ENCODE data around the gene ZCCHC24. TPM values are rescaled to one million over a fixed set of nuclear protein-coding genes. Genes with fewer than 3 reads are reported as not detected.

ZCCHC24 gene
- total RNA-seq (1 to 10 TPM; 1.7 to 1.9 TPM), polyA plus RNA-seq (under 1 TPM; 0.30 to 0.79 TPM)

- Mint-ChIP-seq H3K36me3 (peaks cover 0 to 2% of the 10 kb centered on the region in 2 donors), H3K27ac (peak within 1 kb of the TSS; percentile 85 to 98 (median 91)), H3K9me3 (peaks cover 0 to 2% (median 0%) of the 10 kb centered on the region in 8 donors), H3K4me1 (peaks cover 17 to 34% (median 23%) of the 10 kb centered on the region in 4 donors), H3K27me3 (no peaks in the 10 kb centered on the region), H3K4me3 (peak within 1 kb of the TSS; percentile 87 to 98 (median 90))
- Histone ChIP-seq H3K4me1 (ENCODE audit: insufficient read depth, low read length) (peaks cover 21% of the 10 kb centered on the region), H3K9me3 (ENCODE audit: control insufficient read depth in 1 of 2, low read length in 2 of 2) (no peaks in the 10 kb centered on the region), H3K27ac (ENCODE audit: low read depth, low read length) (peak within 1 kb of the TSS; percentile 57), H3K27me3 (ENCODE audit: insufficient read depth, low read length) (no peaks in the 10 kb centered on the region), H3K36me3 (ENCODE audit: insufficient read depth, low read length) (no peaks in the 10 kb centered on the region), H3K4me3 (ENCODE audit: low read length in 2 of 2) (peak within 1 kb of the TSS; percentile 63 to 64)
- POLR2A ChIA-PET (ENCODE audit: partially characterized antibody) = interaction anchor here (1.0 to 2.0 kb wide), 5 partner anchors 94 to 159 kb away, joined by 3 to 7 read pairs (median 3); partner anchors contain the start of gene PPIF
- peak; percentile 95 to 97 (median 97) for DNase-seq
- CTCF ChIA-PET (ENCODE audit: partially characterized antibody) = interaction anchor here (1.0 to 1.8 kb wide), 4 partner anchors 23 to 122 kb away, joined by 3 to 6 read pairs (median 4); no protein-coding TSS in a partner anchor
- intact Hi-C loops (cut with micrococcal nuclease) = loop anchor here (1.0 to 10.0 kb wide), 7 partner anchors 97 to 1411 kb away; partner anchors contain the start of genes RPS24 and ZMIZ1
Measured at GRCh38 chr10:79445161-79445976, at the start of gene ZCCHC24. Gene ZCCHC24, minus strand, starts transcription at chr10:79445624. Its CDS starts 184 bp downstream, at chr10:79445440.

GRCh38 chr10:79493806-79494205 lies 48.4 kb upstream of the ZCCHC24 start:
- POLR2A ChIA-PET (ENCODE audit: partially characterized antibody) = no interaction called here
- CTCF ChIA-PET (ENCODE audit: partially characterized antibody) = no interaction called here
- Histone ChIP-seq H3K27ac (ENCODE audit: low read depth, low read length) (no peak overlapping the region), H3K36me3 (ENCODE audit: insufficient read depth, low read length) (no peaks in the 10 kb centered on the region), H3K9me3 (ENCODE audit: control insufficient read depth in 1 of 2, low read length in 2 of 2) (no peaks in the 10 kb centered on the region), H3K4me3 (ENCODE audit: low read length in 2 of 2) (no peak overlapping the region), H3K4me1 (ENCODE audit: insufficient read depth, low read length) (no peaks in the 10 kb centered on the region), H3K27me3 (ENCODE audit: insufficient read depth, low read length) (no peaks in the 10 kb centered on the region)
- peaks cover 9 to 14% of the 10 kb centered on the region in 2 donors for H3K27me3 Mint-ChIP-seq
- intact Hi-C loops (cut with micrococcal nuclease) = no loop called here
- no peaks in the 10 kb centered on the region for H3K9me3 Mint-ChIP-seq
- H3K4me1 Mint-ChIP-seq = no peaks in the 10 kb centered on the region
- no peak overlapping the region for H3K27ac Mint-ChIP-seq
- no peak overlapping the region for H3K4me3 Mint-ChIP-seq
- H3K36me3 Mint-ChIP-seq = no peaks in the 10 kb centered on the region
- no peak for DNase-seq

- no peak overlapping the region for H3K27ac Mint-ChIP-seq
- DNase-seq = no peak
- H3K9me3 Mint-ChIP-seq = no peaks in the 10 kb centered on the region
- Histone ChIP-seq H3K36me3 (ENCODE audit: insufficient read depth, low read length) (no peaks in the 10 kb centered on the region), H3K27me3 (ENCODE audit: insufficient read depth, low read length) (no peaks in the 10 kb centered on the region), H3K4me1 (ENCODE audit: insufficient read depth, low read length) (no peaks in the 10 kb centered on the region), H3K9me3 (ENCODE audit: control insufficient read depth in 1 of 2, low read length in 2 of 2) (no peaks in the 10 kb centered on the region), H3K27ac (ENCODE audit: low read depth, low read length) (no peak overlapping the region), H3K4me3 (ENCODE audit: low read length in 2 of 2) (no peak overlapping the region)
- no peaks in the 10 kb centered on the region for H3K4me1 Mint-ChIP-seq
- intact Hi-C loops (cut with micrococcal nuclease) = no loop called here
- CTCF ChIA-PET (ENCODE audit: partially characterized antibody) = no interaction called here
- H3K27me3 Mint-ChIP-seq = peaks cover 7 to 8% of the 10 kb centered on the region in 2 donors
- no peak overlapping the region for H3K4me3 Mint-ChIP-seq
- no peaks in the 10 kb centered on the region for H3K36me3 Mint-ChIP-seq
- POLR2A ChIA-PET (ENCODE audit: partially characterized antibody) = no interaction called here
Measured at GRCh38 chr10:79492839-79493238, 47.4 kb upstream of the ZCCHC24 start.

GRCh38 chr10:79492256-79492655 lies 46.8 kb upstream of the ZCCHC24 start:
- no peaks in the 10 kb centered on the region for H3K9me3 Mint-ChIP-seq
- H3K36me3 Mint-ChIP-seq = no peaks in the 10 kb centered on the region
- peaks cover 3 to 7% of the 10 kb centered on the region in 2 donors for H3K27me3 Mint-ChIP-seq
- CTCF ChIA-PET (ENCODE audit: partially characterized antibody) = no interaction called here
- H3K36me3 ChIP-seq (ENCODE audit: insufficient read depth, low read length) = no peaks in the 10 kb centered on the region
- no peaks in the 10 kb centered on the region for H3K27me3 ChIP-seq (ENCODE audit: insufficient read depth, low read length)
- no peak overlapping the region for H3K4me3 ChIP-seq (ENCODE audit: low read length in 2 of 2)
- no peaks in the 10 kb centered on the region for H3K4me1 ChIP-seq (ENCODE audit: insufficient read depth, low read length)
- no peak for DNase-seq
- no peak overlapping the region for H3K27ac ChIP-seq (ENCODE audit: low read depth, low read length)
- POLR2A ChIA-PET (ENCODE audit: partially characterized antibody) = no interaction called here
- no peak overlapping the region for H3K4me3 Mint-ChIP-seq
- H3K9me3 ChIP-seq (ENCODE audit: control insufficient read depth in 1 of 2, low read length in 2 of 2) = no peaks in the 10 kb centered on the region
- intact Hi-C loops (cut with micrococcal nuclease) = no loop called here
- H3K4me1 Mint-ChIP-seq = no peaks in the 10 kb centered on the region
- H3K27ac Mint-ChIP-seq = no peak overlapping the region

GRCh38 chr10:79491143-79491835 lies 45.9 kb upstream of the ZCCHC24 start:
- no peak overlapping the region for H3K27ac Mint-ChIP-seq
- no peaks in the 10 kb centered on the region for H3K9me3 ChIP-seq (ENCODE audit: control insufficient read depth in 1 of 2, low read length in 2 of 2)
- H3K9me3 Mint-ChIP-seq = no peaks in the 10 kb centered on the region
- ChIA-PET CTCF (ENCODE audit: partially characterized antibody) (no interaction called here), POLR2A (ENCODE audit: partially characterized antibody) (no interaction called here)
- no peaks in the 10 kb centered on the region for H3K4me1 Mint-ChIP-seq
- no peak for DNase-seq
- no peak overlapping the region for H3K4me3 Mint-ChIP-seq
- no peaks in the 10 kb centered on the region for H3K36me3 Mint-ChIP-seq
- no peak overlapping the region for H3K27ac ChIP-seq (ENCODE audit: low read depth, low read length)
- peaks cover 2 to 3% of the 10 kb centered on the region in 2 donors for H3K27me3 Mint-ChIP-seq
- no peak overlapping the region for H3K4me3 ChIP-seq (ENCODE audit: low read length in 2 of 2)
- H3K36me3 ChIP-seq (ENCODE audit: insufficient read depth, low read length) = no peaks in the 10 kb centered on the region
- intact Hi-C loops (cut with micrococcal nuclease) = no loop called here
- H3K4me1 ChIP-seq (ENCODE audit: insufficient read depth, low read length) = no peaks in the 10 kb centered on the region
- no peaks in the 10 kb centered on the region for H3K27me3 ChIP-seq (ENCODE audit: insufficient read depth, low read length)

- peaks cover 2 to 3% of the 10 kb centered on the region in 2 donors for H3K27me3 Mint-ChIP-seq
- Histone ChIP-seq H3K36me3 (ENCODE audit: insufficient read depth, low read length) (no peaks in the 10 kb centered on the region), H3K4me3 (ENCODE audit: low read length in 2 of 2) (no peak overlapping the region), H3K27ac (ENCODE audit: low read depth, low read length) (no peak overlapping the region), H3K4me1 (ENCODE audit: insufficient read depth, low read length) (no peaks in the 10 kb centered on the region), H3K27me3 (ENCODE audit: insufficient read depth, low read length) (no peaks in the 10 kb centered on the region), H3K9me3 (ENCODE audit: control insufficient read depth in 1 of 2, low read length in 2 of 2) (no peaks in the 10 kb centered on the region)
- intact Hi-C loops (cut with micrococcal nuclease) = no loop called here
- ChIA-PET CTCF (ENCODE audit: partially characterized antibody) (no interaction called here), POLR2A (ENCODE audit: partially characterized antibody) (no interaction called here)
- H3K4me3 Mint-ChIP-seq = no peak overlapping the region
- H3K27ac Mint-ChIP-seq = no peak overlapping the region
- no peaks in the 10 kb centered on the region for H3K36me3 Mint-ChIP-seq
- H3K4me1 Mint-ChIP-seq = no peaks in the 10 kb centered on the region
- no peak for DNase-seq
- no peaks in the 10 kb centered on the region for H3K9me3 Mint-ChIP-seq
Measured at GRCh38 chr10:79490400-79491142, 45.1 kb upstream of the ZCCHC24 start.

- ChIA-PET POLR2A (ENCODE audit: partially characterized antibody) (no interaction called here), CTCF (ENCODE audit: partially characterized antibody) (interaction anchor here (1.9 to 5.7 kb wide), 2 partner anchors 9 to 115 kb away, joined by 5 to 45 read pairs; no protein-coding TSS in a partner anchor)
- Histone ChIP-seq H3K36me3 (ENCODE audit: insufficient read depth, low read length) (no peaks in the 10 kb centered on the region), H3K4me3 (ENCODE audit: low read length in 2 of 2) (no peak overlapping the region), H3K4me1 (ENCODE audit: insufficient read depth, low read length) (no peaks in the 10 kb centered on the region), H3K27ac (ENCODE audit: low read depth, low read length) (no peak overlapping the region), H3K27me3 (ENCODE audit: insufficient read depth, low read length) (no peaks in the 10 kb centered on the region), H3K9me3 (ENCODE audit: control insufficient read depth in 1 of 2, low read length in 2 of 2) (no peaks in the 10 kb centered on the region)
- H3K4me3 Mint-ChIP-seq = no peak overlapping the region
- H3K9me3 Mint-ChIP-seq = no peaks in the 10 kb centered on the region
- H3K36me3 Mint-ChIP-seq = no peaks in the 10 kb centered on the region
- H3K27ac Mint-ChIP-seq = no peak overlapping the region
- no peak for DNase-seq
- intact Hi-C loops (cut with micrococcal nuclease) = no loop called here
- no peaks in the 10 kb centered on the region for H3K4me1 Mint-ChIP-seq
- H3K27me3 Mint-ChIP-seq = no peaks in the 10 kb centered on the region
Measured at GRCh38 chr10:79488870-79489269, 43.4 kb upstream of the ZCCHC24 start.
